ENCODE data around the gene CCNY.

Gene CCNY

GRCh38 chr10:35447693-35448407 lies 111.5 kb downstream of the CCNY start:
- DNase-seq (ENCODE audit: low read depth): peak; percentile 51
- TF ChIP-seq CTCF (conservative IDR thresholded peaks at IDR 0.05; ENCODE audit: control insufficient read depth, insufficient read depth, low read depth, low read length): no peak
- no peak overlapping the region for H3K4me3 ChIP-seq (ENCODE audit: control insufficient read depth, low read depth, low read length)

GRCh38 chr10:35448687-35449662 lies 112.7 kb downstream of the CCNY start:
- TF ChIP-seq CTCF (conservative IDR thresholded peaks at IDR 0.05; ENCODE audit: control insufficient read depth, insufficient read depth, low read depth, low read length): no peak
- H3K4me3 ChIP-seq (ENCODE audit: control insufficient read depth, low read depth, low read length): no peak overlapping the region
- no peak for DNase-seq (ENCODE audit: low read depth)

GRCh38 chr10:35449944-35450343 lies 113.6 kb downstream of the CCNY start:
- no peak for DNase-seq (ENCODE audit: low read depth)
- H3K4me3 ChIP-seq (ENCODE audit: control insufficient read depth, low read depth, low read length): no peak overlapping the region
- TF ChIP-seq CTCF (conservative IDR thresholded peaks at IDR 0.05; ENCODE audit: control insufficient read depth, insufficient read depth, low read depth, low read length): no peak

GRCh38 chr10:35451151-35452016 lies 115.1 kb downstream of the CCNY start:
- no peak overlapping the region for H3K4me3 ChIP-seq (ENCODE audit: control insufficient read depth, low read depth, low read length)
- peak; percentile 17 for DNase-seq (ENCODE audit: low read depth)
- TF ChIP-seq CTCF (conservative IDR thresholded peaks at IDR 0.05; ENCODE audit: control insufficient read depth, insufficient read depth, low read depth, low read length): no peak

GRCh38 chr10:35452171-35452570 lies 115.9 kb downstream of the CCNY start:
- H3K4me3 ChIP-seq (ENCODE audit: control insufficient read depth, low read depth, low read length): no peak overlapping the region
- no peak for DNase-seq (ENCODE audit: low read depth)
- TF ChIP-seq CTCF (conservative IDR thresholded peaks at IDR 0.05; ENCODE audit: control insufficient read depth, insufficient read depth, low read depth, low read length): no peak

- TF ChIP-seq CTCF (conservative IDR thresholded peaks at IDR 0.05; ENCODE audit: control insufficient read depth, insufficient read depth, low read depth, low read length): no peak
- no peak overlapping the region for H3K4me3 ChIP-seq (ENCODE audit: control insufficient read depth, low read depth, low read length)
- DNase-seq (ENCODE audit: low read depth): no peak
These were observed 116.5 kb downstream of the CCNY start for GRCh38 chr10:35452847-35453246.
